B cell (primary cell): ENCODE measurements around the gene SNAP29.

Source experiments
- EZH2 ChIP-seq: IDR thresholded peaks from 2 replicates; pipeline ENCODE4 v1.6.1; 2012; ENCODE audit warnings: borderline replicate concordance, low read depth, mild to moderate bottlenecking, moderate library complexity, low read length; ENCODE audit not compliant: insufficient read depth, poor library complexity, severe bottlenecking
- TF ChIP-seq, protein P1 (sequence below): fragments of 200-600 bp; IDR thresholded peaks from one replicate; pipeline ENCODE4 v1.8.0; 2022; ENCODE audit warnings: antibody characterized with exemption, mild to moderate bottlenecking

DNA sequence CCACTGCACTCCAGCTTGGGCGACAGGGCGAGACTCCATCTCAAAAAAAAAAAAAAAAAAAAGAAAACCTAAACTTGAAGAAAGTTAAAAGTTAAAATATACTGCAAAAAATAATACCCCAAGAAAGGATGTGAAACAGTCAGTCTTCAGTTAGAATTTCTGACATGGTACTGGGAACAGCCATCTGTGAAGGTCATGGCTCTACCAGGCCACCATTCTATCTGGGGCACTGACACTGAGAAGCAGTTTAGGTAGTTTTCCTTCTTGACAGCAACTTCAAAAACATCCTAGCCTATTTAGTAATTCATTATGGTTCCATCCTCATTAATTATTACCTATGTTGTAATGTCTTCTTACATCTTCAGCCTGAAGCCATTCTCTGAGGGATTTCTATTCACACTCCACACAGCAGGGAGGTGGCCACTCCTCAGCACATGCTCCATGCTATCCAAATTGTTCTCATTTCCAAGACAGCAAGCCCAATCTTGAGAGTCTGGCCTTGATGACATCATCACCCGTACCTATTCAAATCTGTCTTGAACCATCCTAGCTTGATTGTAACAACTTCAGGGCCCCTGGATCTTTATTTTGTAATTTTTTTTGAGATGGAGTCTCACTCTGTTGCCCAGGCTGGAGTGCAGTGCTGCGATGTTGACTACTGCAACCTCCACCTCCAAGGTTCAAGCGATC is 46.7 kb upstream of the SNAP29 start:
- TF ChIP-seq, protein P1, sequence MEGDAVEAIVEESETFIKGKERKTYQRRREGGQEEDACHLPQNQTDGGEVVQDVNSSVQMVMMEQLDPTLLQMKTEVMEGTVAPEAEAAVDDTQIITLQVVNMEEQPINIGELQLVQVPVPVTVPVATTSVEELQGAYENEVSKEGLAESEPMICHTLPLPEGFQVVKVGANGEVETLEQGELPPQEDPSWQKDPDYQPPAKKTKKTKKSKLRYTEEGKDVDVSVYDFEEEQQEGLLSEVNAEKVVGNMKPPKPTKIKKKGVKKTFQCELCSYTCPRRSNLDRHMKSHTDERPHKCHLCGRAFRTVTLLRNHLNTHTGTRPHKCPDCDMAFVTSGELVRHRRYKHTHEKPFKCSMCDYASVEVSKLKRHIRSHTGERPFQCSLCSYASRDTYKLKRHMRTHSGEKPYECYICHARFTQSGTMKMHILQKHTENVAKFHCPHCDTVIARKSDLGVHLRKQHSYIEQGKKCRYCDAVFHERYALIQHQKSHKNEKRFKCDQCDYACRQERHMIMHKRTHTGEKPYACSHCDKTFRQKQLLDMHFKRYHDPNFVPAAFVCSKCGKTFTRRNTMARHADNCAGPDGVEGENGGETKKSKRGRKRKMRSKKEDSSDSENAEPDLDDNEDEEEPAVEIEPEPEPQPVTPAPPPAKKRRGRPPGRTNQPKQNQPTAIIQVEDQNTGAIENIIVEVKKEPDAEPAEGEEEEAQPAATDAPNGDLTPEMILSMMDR = no peak
- no peak for TF ChIP-seq EZH2
